Measurements from ENCODE around the gene ZNF254.

ZNF254 gene

DNA sequence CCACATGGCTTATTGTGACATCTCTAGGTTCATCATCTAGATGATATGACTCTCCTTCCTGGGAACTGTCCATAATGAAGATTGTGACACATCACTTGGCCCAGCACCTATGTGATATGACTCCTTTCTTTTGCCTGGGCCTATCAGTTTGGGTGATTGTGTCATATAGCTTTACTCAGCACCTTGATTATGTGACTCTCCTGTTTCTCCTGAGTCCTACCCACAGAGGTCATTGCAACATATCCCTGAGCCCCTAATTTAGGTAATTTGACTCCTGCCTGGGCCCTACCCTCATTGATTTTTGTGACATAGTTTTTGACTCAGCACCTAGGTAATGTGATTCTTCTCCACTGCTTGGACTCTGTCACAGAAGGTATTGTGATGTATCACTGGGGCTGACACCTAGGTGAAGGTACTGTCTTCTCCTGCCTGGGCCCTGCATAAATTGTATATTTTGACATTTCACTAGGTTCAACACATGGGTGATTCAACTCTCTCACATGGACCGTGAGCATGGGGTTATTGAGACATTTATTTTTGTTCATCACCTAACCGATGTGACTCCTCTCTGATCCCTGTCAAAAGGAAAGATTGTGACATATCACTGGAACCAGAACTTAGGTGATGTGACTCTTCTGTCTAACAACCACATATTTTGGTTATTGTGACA lies 26.2 kb upstream of the ZNF254 start:
- no peak overlapping the region for H3K27ac ChIP-seq
- no peaks in the 10 kb centered on the region for H3K79me2 ChIP-seq (ENCODE audit: insufficient read depth, low read depth)
- H3K4me1 ChIP-seq (ENCODE audit: low read depth, poor library complexity, severe bottlenecking), result no peaks in the 10 kb centered on the region
- H3K4me2 ChIP-seq, result no peak overlapping the region
- TF ChIP-seq, protein P1, sequence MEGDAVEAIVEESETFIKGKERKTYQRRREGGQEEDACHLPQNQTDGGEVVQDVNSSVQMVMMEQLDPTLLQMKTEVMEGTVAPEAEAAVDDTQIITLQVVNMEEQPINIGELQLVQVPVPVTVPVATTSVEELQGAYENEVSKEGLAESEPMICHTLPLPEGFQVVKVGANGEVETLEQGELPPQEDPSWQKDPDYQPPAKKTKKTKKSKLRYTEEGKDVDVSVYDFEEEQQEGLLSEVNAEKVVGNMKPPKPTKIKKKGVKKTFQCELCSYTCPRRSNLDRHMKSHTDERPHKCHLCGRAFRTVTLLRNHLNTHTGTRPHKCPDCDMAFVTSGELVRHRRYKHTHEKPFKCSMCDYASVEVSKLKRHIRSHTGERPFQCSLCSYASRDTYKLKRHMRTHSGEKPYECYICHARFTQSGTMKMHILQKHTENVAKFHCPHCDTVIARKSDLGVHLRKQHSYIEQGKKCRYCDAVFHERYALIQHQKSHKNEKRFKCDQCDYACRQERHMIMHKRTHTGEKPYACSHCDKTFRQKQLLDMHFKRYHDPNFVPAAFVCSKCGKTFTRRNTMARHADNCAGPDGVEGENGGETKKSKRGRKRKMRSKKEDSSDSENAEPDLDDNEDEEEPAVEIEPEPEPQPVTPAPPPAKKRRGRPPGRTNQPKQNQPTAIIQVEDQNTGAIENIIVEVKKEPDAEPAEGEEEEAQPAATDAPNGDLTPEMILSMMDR (conservative IDR thresholded peaks at IDR 0.05; ENCODE audit: low read depth, low read length), result no peak
- H4K20me1 ChIP-seq (ENCODE audit: insufficient read depth), result no peaks in the 10 kb centered on the region
- H2AFZ ChIP-seq (ENCODE audit: low read depth), result no peak overlapping the region
- H3K4me3 ChIP-seq (IDR thresholded peaks at IDR 0.05; ENCODE audit: insufficient read depth, low read depth, low read length), result no peak overlapping the region
- H3K36me3 ChIP-seq (ENCODE audit: insufficient read depth), result no peaks in the 10 kb centered on the region
- H3K9ac ChIP-seq, result no peak overlapping the region
- H3K27me3 ChIP-seq (ENCODE audit: insufficient read depth, low read depth), result no peaks in the 10 kb centered on the region

DNA sequence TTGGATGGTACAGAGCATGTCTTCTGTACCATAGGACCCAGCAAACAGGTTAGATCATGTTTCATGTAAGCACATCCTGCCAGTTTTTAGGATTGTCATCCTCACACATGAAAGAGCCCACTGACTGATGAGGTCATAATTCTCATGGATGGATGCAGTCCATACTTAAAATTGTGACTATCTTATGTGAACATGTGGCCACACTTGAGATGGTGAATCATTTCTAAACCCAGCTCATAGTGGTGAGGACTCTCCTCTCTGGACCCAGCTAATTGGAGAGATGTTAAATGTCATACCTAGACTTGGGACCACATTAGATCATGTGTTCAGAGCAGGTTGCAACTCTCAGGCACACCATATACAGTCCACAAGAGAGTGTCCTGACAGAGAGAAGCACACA lies 24.8 kb upstream of the ZNF254 start:
- Histone ChIP-seq H3K4me3 (IDR thresholded peaks at IDR 0.05; ENCODE audit: insufficient read depth, low read depth, low read length) (no peak overlapping the region), H3K36me3 (ENCODE audit: insufficient read depth) (no peaks in the 10 kb centered on the region), H3K79me2 (ENCODE audit: insufficient read depth, low read depth) (no peaks in the 10 kb centered on the region), H3K4me2 (no peak overlapping the region), H4K20me1 (ENCODE audit: insufficient read depth) (no peaks in the 10 kb centered on the region), H3K27me3 (ENCODE audit: insufficient read depth, low read depth) (no peaks in the 10 kb centered on the region), H3K9ac (no peak overlapping the region), H3K4me1 (ENCODE audit: low read depth, poor library complexity, severe bottlenecking) (no peaks in the 10 kb centered on the region), H2AFZ (ENCODE audit: low read depth) (no peak overlapping the region), H3K27ac (no peak overlapping the region)
- TF ChIP-seq, protein P1 (conservative IDR thresholded peaks at IDR 0.05; ENCODE audit: low read depth, low read length), result no peak

DNA sequence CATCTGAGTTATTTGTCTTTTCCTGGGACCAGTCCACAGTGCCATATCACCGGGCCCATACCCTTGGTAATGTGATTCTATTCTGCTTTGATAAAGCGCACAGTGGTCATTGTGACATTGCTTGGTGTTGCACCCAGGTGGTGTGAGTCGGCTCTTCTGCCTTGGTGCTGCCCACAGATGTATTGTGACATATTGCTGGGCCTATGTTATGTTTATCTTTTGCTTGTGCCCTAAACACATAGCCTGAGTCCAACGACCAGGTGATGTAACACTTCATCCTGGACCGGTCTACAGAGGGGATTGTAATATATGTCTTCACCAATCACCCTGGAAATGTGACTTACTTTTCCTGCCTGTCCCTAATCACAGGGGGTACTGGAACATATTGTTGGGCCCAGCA lies 23.7 kb upstream of the ZNF254 start:
- Histone ChIP-seq H2AFZ (ENCODE audit: low read depth) (no peak overlapping the region), H4K20me1 (ENCODE audit: insufficient read depth) (no peaks in the 10 kb centered on the region), H3K27me3 (ENCODE audit: insufficient read depth, low read depth) (no peaks in the 10 kb centered on the region), H3K27ac (no peak overlapping the region), H3K4me2 (no peak overlapping the region), H3K9ac (no peak overlapping the region), H3K4me3 (IDR thresholded peaks at IDR 0.05; ENCODE audit: insufficient read depth, low read depth, low read length) (no peak overlapping the region), H3K36me3 (ENCODE audit: insufficient read depth) (no peaks in the 10 kb centered on the region), H3K4me1 (ENCODE audit: low read depth, poor library complexity, severe bottlenecking) (no peaks in the 10 kb centered on the region), H3K79me2 (ENCODE audit: insufficient read depth, low read depth) (no peaks in the 10 kb centered on the region)
- TF ChIP-seq, protein P1 (conservative IDR thresholded peaks at IDR 0.05; ENCODE audit: low read depth, low read length), result no peak

DNA sequence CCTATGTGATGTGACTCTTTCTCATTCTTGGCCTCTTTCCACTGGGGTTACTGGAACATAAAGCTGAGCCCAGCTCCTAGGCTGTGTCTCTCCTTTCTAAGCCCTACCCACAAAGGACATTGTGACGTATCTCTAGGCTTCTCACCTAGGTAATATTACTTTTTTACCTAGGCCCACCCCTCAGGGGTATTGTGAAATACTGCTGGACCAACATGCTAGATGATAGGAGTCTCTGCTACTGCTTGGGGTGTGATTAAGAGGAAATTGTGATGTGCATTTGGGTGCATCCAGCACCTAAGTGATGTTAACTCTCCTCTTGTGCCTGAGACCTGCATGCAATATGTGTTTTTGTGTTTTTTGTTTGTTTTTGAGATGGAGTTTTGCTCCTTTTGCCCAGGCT lies 22.8 kb upstream of the ZNF254 start:
- Histone ChIP-seq H3K4me2 (no peak overlapping the region), H4K20me1 (ENCODE audit: insufficient read depth) (no peaks in the 10 kb centered on the region), H3K79me2 (ENCODE audit: insufficient read depth, low read depth) (no peaks in the 10 kb centered on the region), H3K4me1 (ENCODE audit: low read depth, poor library complexity, severe bottlenecking) (no peaks in the 10 kb centered on the region), H3K27me3 (ENCODE audit: insufficient read depth, low read depth) (no peaks in the 10 kb centered on the region), H3K9ac (no peak overlapping the region), H2AFZ (ENCODE audit: low read depth) (no peak overlapping the region), H3K4me3 (IDR thresholded peaks at IDR 0.05; ENCODE audit: insufficient read depth, low read depth, low read length) (no peak overlapping the region), H3K27ac (no peak overlapping the region), H3K36me3 (ENCODE audit: insufficient read depth) (no peaks in the 10 kb centered on the region)
- TF ChIP-seq, protein P1 (conservative IDR thresholded peaks at IDR 0.05; ENCODE audit: low read depth, low read length), result no peak

Measured in KMS-11 (cell line).